ENCODE data around the gene TRPT1.

TRPT1 gene

GRCh38 chr11:64210301-64211020, 15.5 kb downstream of the TRPT1 start:
- no peak for DNase-seq

DNA sequence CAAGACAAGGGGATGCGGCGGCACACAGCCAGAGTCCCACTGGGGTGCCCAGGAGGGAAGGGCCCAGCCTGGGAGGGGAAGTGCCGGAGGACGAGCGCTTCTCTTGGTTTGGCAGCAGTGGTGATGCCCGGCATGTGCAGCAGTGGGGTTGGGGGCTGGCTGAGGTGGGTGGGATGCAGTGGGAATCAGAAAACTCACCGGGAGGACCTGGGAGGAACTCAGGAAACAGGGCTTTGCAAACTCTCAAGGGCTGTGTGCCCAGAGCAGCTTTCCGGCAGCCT, 16.5 kb downstream of the TRPT1 start:
- no peak for DNase-seq

- peak in 3 of 56 donors; percentile 18 to 42 (median 32) for DNase-seq
These were observed 17.0 kb downstream of the TRPT1 start for GRCh38 chr11:64208796-64209562.

GRCh38 chr11:64208086-64208795, 17.7 kb downstream of the TRPT1 start:
- no peak for DNase-seq

DNA sequence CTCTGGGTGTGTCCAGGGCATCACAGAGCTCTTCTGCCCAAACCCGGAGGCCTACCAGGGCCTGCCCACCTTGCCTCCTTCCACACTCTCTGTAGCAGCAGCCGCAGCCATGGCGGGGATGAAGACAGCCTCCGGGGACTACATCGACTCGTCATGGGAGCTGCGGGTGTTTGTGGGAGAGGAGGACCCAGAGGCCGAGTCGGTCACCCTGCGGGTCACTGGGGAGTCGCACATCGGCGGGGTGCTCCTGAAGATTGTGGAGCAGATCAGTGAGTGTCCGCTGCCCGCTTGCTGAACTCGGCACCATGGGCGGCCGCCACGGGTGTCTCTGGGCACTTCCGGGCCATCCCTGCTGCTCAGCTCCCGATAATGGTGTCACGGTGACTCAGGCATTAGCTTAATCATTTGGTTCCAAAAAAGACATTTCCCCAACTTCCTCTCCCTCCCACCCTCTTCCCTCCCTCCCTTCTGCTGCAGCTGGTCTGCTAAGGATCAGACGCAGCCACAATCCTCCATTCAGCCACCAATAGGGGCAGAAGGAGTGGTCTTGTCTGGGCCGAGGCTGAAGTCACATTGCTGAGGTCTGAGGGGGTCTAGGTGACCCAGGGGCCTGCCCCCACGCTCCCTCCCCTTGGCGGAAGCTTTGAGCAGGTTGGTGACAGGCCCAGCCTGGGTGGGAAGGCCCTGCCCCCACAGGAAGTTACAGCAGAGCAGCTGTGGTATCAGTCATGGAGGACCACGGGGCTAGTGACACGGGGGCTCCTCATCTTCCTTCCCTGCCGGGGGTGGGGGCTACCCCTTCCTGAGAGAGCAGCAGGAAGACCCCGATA, 18.5 kb downstream of the TRPT1 start:
- peak in 24 of 56 donors; percentile 15 to 82 (median 39) for DNase-seq

DNA sequence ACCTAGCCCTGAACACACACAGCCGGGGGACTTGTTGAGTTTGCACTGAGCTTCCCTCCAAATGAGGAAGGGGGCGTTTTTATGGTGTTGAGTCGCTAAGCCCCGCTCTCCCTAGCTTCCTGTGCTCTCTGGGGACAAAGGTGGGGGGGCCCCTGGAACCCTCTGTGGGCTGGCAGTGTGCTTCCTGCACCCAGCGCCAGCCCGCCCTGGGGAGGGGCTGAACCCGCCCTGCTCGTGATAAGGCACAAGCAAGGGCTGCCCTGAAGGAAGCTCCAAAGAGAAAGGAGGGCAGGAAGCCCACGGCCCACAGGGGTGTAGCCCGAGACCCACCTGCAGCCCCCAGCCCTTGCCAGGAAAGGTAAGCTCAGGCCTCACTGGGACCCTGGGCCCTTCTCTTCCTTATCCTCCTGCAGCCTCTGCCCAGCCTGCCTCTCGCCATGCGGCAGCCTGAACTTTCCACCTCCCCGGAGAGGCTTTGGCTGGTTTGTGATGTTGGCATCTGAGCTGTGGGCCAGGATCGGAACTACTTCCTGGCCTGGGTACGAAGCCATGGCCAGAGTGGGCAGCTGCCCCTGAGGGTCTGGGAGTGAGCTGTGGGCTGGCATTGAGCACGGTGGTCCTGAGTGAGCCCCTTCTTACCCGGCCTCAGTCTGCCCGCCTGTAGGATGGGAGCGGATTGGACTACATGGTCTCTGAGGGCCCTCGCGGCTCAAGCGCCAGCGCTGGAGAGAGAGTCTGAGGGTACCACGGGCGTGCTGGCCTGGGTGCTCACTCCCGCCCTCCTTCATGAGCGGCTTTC, 19.3 kb downstream of the TRPT1 start, which contains the start of gene FERMT3:
Gene FERMT3, plus strand, starts transcription at position 265 of the 799 bp plus-strand sequence. CDS start 644 bp downstream, outside the sequence.
- DNase-seq = peak in 5 of 56 donors; percentile 14 to 41 (median 27)

- DNase-seq = peak in 53 of 56 donors; percentile 10 to 91 (median 61)
These were observed 21.5 kb downstream of the TRPT1 start for GRCh38 chr11:64204464-64204989.

- DNase-seq = no peak
These were observed 21.9 kb downstream of the TRPT1 start for GRCh38 chr11:64204080-64204440.

DNA sequence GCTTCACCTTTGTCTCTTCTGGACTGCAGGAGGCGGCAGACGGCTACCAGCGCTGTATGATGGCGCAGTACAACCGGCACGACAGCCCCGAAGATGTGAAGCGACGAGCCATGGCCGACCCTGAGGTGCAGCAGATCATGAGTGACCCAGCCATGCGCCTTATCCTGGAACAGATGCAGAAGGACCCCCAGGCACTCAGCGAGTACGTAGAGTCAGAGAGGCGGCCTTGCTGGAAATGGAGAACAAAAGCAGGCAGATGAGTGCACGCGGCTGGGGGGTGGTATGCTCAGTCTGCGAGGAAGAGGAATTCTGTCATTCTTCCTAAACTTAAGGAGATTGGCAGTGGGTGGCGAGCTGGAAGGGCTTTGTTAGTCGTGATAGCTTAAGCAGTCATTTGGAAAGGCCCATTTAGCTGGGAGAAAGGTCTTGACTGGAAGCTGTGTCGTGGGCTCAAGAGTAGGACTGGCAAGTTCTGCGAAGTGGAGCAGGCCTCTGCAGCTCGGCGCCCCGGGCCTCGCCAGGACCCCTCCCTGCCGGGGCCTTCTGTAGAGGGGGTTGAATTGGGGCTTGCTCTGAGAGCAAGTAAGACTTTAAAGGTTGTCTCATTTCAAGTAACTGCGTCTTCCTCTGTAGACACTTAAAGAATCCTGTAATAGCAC, 22.4 kb downstream of the TRPT1 start:
- no peak for DNase-seq

DNA sequence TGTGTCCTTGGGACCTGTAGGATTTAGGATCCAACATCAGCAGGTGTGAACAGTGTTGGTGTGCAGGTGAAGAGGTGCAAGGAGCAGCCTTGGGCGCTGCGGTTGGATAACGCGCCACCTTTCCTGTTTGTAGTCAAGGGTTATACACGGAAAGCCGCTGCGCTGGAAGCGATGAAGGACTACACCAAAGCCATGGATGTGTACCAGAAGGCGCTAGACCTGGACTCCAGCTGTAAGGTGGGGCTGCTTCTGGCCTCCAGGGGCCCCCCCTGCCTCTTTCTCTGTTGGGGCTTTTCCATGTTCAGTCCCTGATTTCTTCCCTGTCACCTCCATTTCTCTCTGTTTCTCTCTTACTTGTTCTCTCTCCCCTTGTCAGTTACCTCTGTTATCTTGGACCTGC, 23.0 kb downstream of the TRPT1 start:
- no peak for DNase-seq

- no peak for DNase-seq
These were observed 24.4 kb downstream of the TRPT1 start for GRCh38 chr11:64201543-64201942.

GRCh38 chr11:64198511-64198910, 27.5 kb downstream of the TRPT1 start:
- no peak for DNase-seq

DNA sequence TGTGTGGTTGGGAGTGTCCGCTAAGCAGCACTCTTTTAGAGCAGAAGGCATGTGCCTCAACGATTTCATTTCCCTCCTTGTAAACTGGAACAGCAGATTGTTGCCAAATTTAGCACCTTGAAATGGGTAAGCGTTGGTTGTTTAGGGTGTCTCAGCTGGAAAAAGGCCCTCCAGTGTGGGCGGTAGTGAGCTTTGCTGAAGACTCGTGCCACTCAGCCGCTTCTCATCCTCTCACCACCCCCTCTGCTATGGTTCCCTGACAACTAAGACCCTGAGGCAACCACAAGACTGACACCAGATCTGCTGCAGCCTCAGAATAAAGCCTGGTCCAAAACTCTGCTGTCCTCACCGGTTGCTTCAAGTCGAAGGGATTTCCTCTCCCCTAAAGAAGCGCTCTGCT, 29.4 kb downstream of the TRPT1 start:
- DNase-seq = peak in 2 of 56 donors; percentile 19

- no peak for DNase-seq
These were observed 33.6 kb downstream of the TRPT1 start for GRCh38 chr11:64192434-64192833.

DNA sequence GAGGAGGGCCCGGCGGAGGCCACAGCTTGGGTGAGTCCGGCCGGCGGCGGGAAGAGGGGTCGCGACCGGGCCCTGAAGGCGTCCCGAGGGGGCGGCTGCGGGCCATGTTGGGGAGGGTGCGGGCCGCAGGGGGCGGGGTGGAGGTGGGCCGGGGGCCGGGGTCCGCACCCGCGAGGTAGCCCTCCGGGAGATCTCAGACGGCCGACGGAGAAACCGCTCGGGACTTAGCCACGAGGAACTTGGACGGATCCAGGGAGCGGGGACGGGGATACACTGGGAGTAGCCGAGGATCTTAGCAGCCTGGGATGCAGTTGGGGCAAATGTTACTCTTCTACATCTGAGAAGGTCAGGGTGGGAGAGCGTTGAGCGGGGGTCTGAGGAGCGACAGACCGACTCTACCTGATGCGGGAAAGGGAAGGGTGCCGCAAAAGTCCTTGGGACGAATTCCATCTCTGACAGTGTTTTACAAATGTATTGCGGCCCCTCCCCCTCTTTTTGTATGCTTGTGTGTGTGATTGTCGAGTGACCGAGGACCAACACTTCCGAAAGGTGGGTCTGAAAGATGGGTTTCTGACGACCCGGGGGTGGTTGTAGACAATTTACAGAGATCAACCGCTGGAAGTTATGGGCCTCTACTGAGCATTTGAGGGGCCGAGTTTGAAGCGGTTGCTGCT, 39.4 kb downstream of the TRPT1 start:
- peak in 14 of 56 donors; percentile 29 to 66 (median 46) for DNase-seq

DNA sequence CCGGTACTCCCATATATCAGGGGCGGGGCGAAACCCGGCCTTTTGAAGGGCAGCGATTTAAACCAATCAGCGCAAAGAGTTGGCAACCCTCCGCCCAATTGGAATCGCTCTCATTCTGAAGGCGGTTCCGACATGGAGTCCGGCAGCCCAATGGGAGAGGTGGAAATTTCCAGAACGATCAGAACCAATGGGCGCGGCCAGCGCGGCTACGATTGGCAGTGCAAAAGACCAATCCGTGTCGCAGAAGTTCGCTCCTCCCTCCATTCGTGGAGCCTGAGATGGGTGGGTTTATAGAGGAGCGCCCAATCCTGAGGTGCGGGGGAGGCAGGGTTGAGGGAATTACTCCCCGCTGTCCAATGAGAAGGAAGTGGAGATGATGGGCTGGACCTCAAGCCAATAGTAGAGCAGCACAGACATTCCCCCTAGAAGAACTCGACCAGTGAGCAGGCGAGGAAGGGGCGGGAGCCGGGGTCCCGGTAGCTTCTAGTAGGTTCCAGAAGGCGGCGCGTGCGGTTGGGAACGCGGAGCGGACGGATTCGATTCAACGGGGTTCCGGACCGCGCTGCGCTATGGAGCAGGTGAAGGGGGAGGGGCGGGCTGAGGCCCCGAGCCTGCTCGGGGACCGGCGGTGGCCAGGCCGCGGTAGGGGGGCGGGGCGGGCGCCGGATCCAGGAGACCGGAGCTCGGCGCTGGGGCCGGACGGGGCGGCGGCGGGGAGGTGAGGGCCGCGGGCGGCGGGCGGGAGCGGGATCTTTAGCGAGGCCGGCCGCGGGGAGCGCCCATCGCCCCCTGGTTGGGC, 40.1 kb downstream of the TRPT1 start, which contains the start of gene STIP1:
Gene STIP1, plus strand, starts transcription at position 479 of the 799 bp plus-strand sequence. Its CDS starts 91 bp downstream, at position 570.
- DNase-seq = peak; percentile 95 to 100 (median 99)

GRCh38 chr11:64185175-64185692, 40.8 kb downstream of the TRPT1 start:
- peak in 41 of 56 donors; percentile 71 to 97 (median 91) for DNase-seq

DNA sequence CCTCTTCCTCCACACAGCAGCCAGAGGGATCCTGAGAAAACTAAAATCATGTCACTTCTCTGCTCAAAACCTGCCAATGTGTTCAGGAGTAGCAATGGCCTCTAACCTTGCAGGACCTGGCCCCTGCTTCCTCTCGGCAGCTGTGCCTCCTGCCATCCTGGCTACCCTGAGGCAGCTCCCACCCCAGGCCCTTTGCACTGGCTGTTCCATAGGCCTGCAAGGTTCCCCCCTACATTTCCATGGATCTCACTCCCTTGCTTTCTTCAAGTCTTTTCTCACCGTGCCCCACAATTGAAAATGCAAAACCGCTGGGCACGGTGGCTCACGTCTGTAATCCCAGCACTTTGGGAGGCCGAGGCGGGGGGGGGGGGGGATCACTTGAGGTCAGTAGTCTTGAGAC, 42.1 kb downstream of the TRPT1 start:
- DNase-seq = no peak

Measured in nucleus accumbens (tissue), 56 donors.